A549 (cell line): ENCODE data around the gene PYGO2. TPM values are rescaled to one million over a fixed set of nuclear protein-coding genes. Genes with fewer than 3 reads are reported as not detected.
A peak's percentile ranks its signal among the peaks of the same experiment; 100 is the strongest.

Experiments used
- ATAC-seq, 2 experiments: fragments of 200-7000 bp in 1 of 2; fragments of >200 bp in 1 of 2; cut with Nextera tagmentation in 1 of 2; cut with Tn5 transposase in 1 of 2; 3 replicates each; pipeline versions ENCODE4 v1.8.0 to v1.9.1; 2018 to 2020; ENCODE audit warnings: mild to moderate bottlenecking in 1 of 2, moderate library complexity in 1 of 2
- CTCF ChIA-PET: fragments of 300-600 bp; sonication (Branson Sonifier 250); formaldehyde crosslinking; extraction: SDS; loops from one replicate; lab custom pipeline; 2021; ENCODE audit warnings: antibody characterized with exemption, inconsistent platforms; lab: Yijun Ruan, JAX
- POLR2A ChIA-PET: fragments of 350-600 bp; formaldehyde crosslinking; extraction: SDS; loops from one replicate; lab custom pipeline; 2021; ENCODE audit warnings: antibody characterized with exemption, inconsistent platforms; lab: Yijun Ruan, JAX
- DNase-seq, 2 experiments: peaks; one replicate each; pipeline versions ENCODE4 v3.0.0 to v3.0.0-alpha.2; 2011 to 2016; ENCODE audit warnings: low read depth in 1 of 2, low spot score in 1 of 2
- FAIRE-seq: peaks from 2 replicates; lab custom pipeline; 2011; peaks lifted over from hg19 to GRCh38; lab: Jason Lieb, UNC
- H3K27ac ChIP-seq, 2 experiments: fragments of >200 bp; sonication (Bioruptor Twin); formaldehyde crosslinking; 3 replicates each; pipeline ENCODE4 v1.5.1; 2016 to 2017
- H3K4me1 ChIP-seq: fragments of >200 bp; sonication (Bioruptor Twin); formaldehyde crosslinking; 3 replicates; pipeline ENCODE4 v1.6.1; 2016
- H3K4me2 ChIP-seq: fragments of >200 bp; sonication (Bioruptor Twin); formaldehyde crosslinking; 3 replicates; pipeline ENCODE4 v1.6.1; 2016
- H3K4me3 ChIP-seq: fragments of >200 bp; sonication (Bioruptor Twin); formaldehyde crosslinking; 3 replicates; pipeline ENCODE4 v1.5.1; 2016
- H3K9me3 ChIP-seq: fragments of >200 bp; sonication (Bioruptor Twin); formaldehyde crosslinking; 3 replicates; pipeline ENCODE4 v1.6.1; 2016
- CBX8 ChIP-seq: fragments of 200-600 bp; sonication (generic); IDR thresholded peaks from 2 replicates; pipeline ENCODE4 v1.6.1; 2016
- CHD2 ChIP-seq: fragments of 150-350 bp; IDR thresholded peaks from 2 replicates; pipeline ENCODE4 v1.6.1; 2014; ENCODE audit warnings: low read length; ENCODE audit not compliant: partially characterized antibody
- ESRRA ChIP-seq: fragments of 150-350 bp; IDR thresholded peaks from 2 replicates; pipeline ENCODE4 v1.6.1; 2014; ENCODE audit warnings: mild to moderate bottlenecking, low read length, borderline replicate concordance
- FOSB ChIP-seq: fragments of 250-450 bp; sonication (Bioruptor Pico); IDR thresholded peaks from 2 replicates; pipeline ENCODE4 v1.5.0; 2020; ENCODE audit warnings: mild to moderate bottlenecking, moderate library complexity
- HDAC2 ChIP-seq: fragments of 200-600 bp; sonication (generic); IDR thresholded peaks from 2 replicates; pipeline ENCODE4 v1.6.1; 2016
- HEYL ChIP-seq: fragments of 250-450 bp; sonication (Bioruptor Pico); IDR thresholded peaks from 2 replicates; pipeline ENCODE4 v1.8.0; 2021; ENCODE audit warnings: mild to moderate bottlenecking, moderate library complexity
- HOXB5 ChIP-seq: fragments of 250-450 bp; sonication (Bioruptor Pico); IDR thresholded peaks from 2 replicates; pipeline ENCODE4 v1.5.0; 2020; ENCODE audit warnings: mild to moderate bottlenecking, moderate library complexity
- JUN ChIP-seq, 2 experiments: fragments of >200 bp; sonication (Bioruptor Twin); formaldehyde crosslinking; IDR thresholded peaks; 2 replicates in 1 of 2; 3 replicates in 1 of 2; pipeline ENCODE4 v1.6.1; 2016 to 2017
- JUNB ChIP-seq: fragments of >200 bp; sonication (Bioruptor Twin); formaldehyde crosslinking; IDR thresholded peaks from 2 replicates; pipeline ENCODE4 v1.6.1; 2016
- POLR2A ChIP-seq: IDR thresholded peaks from 2 replicates; pipeline ENCODE4 v1.6.1; 2012; ENCODE audit warnings: mild to moderate bottlenecking, low read length
- POLR2AphosphoS2 ChIP-seq: conservative IDR thresholded peaks from 2 replicates; pipeline ENCODE4 v1.6.1; 2012; ENCODE audit warnings: low read length, improper control_type of control experiment, inconsistent platforms
- RAD21 ChIP-seq, 2 experiments: fragments of >200 bp in 1 of 2; sonication (Bioruptor Twin) in 1 of 2; formaldehyde crosslinking in 1 of 2; IDR thresholded peaks in 1 of 2; conservative IDR thresholded peaks in 1 of 2; 2 replicates in 1 of 2; 3 replicates in 1 of 2; pipeline ENCODE4 v1.6.1; 2012 to 2018; ENCODE audit warnings: inconsistent platforms in 1 of 2
- RFX5 ChIP-seq: fragments of 450-650 bp; IDR thresholded peaks from 2 replicates; pipeline ENCODE4 v1.7.1; 2014; ENCODE audit warnings: antibody characterized with exemption, mild to moderate bottlenecking, moderate library complexity
- SMC3 ChIP-seq: fragments of >200 bp; sonication (Bioruptor Twin); formaldehyde crosslinking; IDR thresholded peaks from 3 replicates; pipeline ENCODE4 v1.6.1; 2018; ENCODE audit warnings: inconsistent platforms
- TP53 ChIP-seq: fragments of 250-450 bp; sonication (Bioruptor Pico); IDR thresholded peaks from 2 replicates; pipeline ENCODE4 v1.5.0; 2021; ENCODE audit warnings: mild to moderate bottlenecking, moderate library complexity
- ZC3H11A ChIP-seq: fragments of 450-650 bp; IDR thresholded peaks from 2 replicates; pipeline ENCODE4 v1.6.1; 2014; ENCODE audit warnings: antibody characterized with exemption, mild to moderate bottlenecking
- WGBS: methylation state at CpG from one replicate; pipeline ENCODE4 v1.1.6; 2017; ENCODE audit errors: missing lambda C conversion rate; 5-methylcytosine and 5-hydroxymethylcytosine counted together
- polyA plus RNA-seq, 4 experiments: library from polyadenylated mRNA; depleted of rRNA in 3 of 4; stranded (reverse); fragments of >200 nt; fragmentation: RNase III in 1 of 4; extraction: RNeasy Plus Mini Kit Qiagen cat#74134 plus additional on column Dnase treatment in 1 of 4; gene quantifications; 2 replicates in 3 of 4; 3 replicates in 1 of 4; pipeline ENCODE4 v1.2.3, GENCODE V29; 2011 to 2017
- TF ChIP-seq, protein P1 (sequence below): IDR thresholded peaks from 2 replicates; pipeline ENCODE4 v1.6.1; 2012
- TF ChIP-seq, protein P2 (sequence below): fragments of >200 bp; sonication (Bioruptor Twin); formaldehyde crosslinking; IDR thresholded peaks from 3 replicates; pipeline ENCODE4 v1.5.1; 2016

Gene PYGO2
- polyA plus RNA-seq, 2 of the 4 experiments (the other 2 are of a cell fraction): 18.3 to 24.6 TPM

DNA sequence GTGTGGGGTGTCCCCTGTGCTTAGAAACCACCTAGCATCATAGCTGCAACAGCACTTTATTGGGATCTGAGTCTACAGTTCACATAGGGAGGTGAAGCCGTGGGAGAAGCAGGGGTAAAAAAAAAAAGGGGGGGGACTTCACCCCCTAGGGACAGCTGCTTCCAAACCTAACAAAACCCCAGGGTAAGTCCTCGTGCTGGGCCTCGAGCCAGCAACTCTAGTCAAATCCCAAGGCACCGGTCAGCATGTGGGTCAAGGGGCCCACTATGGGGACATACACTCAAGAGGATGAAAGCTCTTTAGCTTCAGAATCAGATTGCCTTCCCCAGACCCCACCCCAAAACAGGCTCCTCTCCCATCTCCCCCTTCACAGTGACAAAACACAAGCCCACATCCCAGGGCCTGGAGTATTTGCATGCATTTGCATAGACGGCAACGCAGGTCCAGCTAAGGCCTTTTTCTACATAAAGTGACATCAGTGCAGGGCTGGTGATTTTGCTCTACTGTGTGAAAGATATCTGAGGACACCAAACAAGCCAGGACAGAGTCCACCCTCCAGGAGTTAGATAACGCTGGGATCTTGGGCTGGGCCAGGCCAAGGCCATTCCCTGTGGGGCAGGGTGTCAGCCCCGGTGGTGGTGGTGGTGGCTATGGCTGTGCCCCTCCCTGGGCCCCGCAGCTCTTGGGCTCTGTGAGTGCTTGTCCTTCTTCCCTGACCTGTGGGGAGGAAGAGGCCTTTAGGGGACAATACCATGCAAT, 17.0 kb downstream of the PYGO2 start:
- Histone ChIP-seq H3K4me2 (no peak overlapping the region), H3K9me3 (no peaks in the 10 kb centered on the region), H3K4me3 (no peak overlapping the region), H3K27ac (no peak overlapping the region), H3K4me1 (no peaks in the 10 kb centered on the region)
- TF ChIP-seq, protein P1, sequence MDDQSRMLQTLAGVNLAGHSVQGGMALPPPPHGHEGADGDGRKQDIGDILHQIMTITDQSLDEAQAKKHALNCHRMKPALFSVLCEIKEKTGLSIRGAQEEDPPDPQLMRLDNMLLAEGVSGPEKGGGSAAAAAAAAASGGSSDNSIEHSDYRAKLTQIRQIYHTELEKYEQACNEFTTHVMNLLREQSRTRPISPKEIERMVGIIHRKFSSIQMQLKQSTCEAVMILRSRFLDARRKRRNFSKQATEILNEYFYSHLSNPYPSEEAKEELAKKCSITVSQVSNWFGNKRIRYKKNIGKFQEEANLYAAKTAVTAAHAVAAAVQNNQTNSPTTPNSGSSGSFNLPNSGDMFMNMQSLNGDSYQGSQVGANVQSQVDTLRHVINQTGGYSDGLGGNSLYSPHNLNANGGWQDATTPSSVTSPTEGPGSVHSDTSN: no peak
- TF ChIP-seq CBX8: no peak
- no peak for TF ChIP-seq CHD2
- no peak for TF ChIP-seq TP53 (CRISPR knock-in tag)
- TF ChIP-seq RFX5: no peak
- TF ChIP-seq SMC3: no peak
- no peak for TF ChIP-seq JUNB
- no peak for TF ChIP-seq JUN (IDR thresholded peaks at IDR 0.05)
- no peak for TF ChIP-seq ESRRA
- TF ChIP-seq HDAC2: no peak
- TF ChIP-seq HOXB5 (CRISPR knock-in tag): no peak
- TF ChIP-seq RAD21 (conservative IDR thresholded peaks at IDR 0.05 in 1 of 2, IDR thresholded peaks at IDR 0.05 in 1 of 2): no peak
- CTCF ChIA-PET: interaction anchor here (0.7 to 2.5 kb wide), 26 partner anchors 9 to 499 kb away, joined by 3 to 14 read pairs (median 4); no protein-coding TSS in a partner anchor
- WGBS: 55% methylated on average over 9 of the region's 9 CpGs
- FAIRE-seq (no peak), DNase-seq (no peak), ATAC-seq (no peak)
- POLR2A ChIA-PET: interaction anchor here (0.8 to 1.1 kb wide), 2 partner anchors 8 to 26 kb away, joined by 3 to 4 read pairs; partner anchors contain the start of genes PMVK and SHC1

DNA sequence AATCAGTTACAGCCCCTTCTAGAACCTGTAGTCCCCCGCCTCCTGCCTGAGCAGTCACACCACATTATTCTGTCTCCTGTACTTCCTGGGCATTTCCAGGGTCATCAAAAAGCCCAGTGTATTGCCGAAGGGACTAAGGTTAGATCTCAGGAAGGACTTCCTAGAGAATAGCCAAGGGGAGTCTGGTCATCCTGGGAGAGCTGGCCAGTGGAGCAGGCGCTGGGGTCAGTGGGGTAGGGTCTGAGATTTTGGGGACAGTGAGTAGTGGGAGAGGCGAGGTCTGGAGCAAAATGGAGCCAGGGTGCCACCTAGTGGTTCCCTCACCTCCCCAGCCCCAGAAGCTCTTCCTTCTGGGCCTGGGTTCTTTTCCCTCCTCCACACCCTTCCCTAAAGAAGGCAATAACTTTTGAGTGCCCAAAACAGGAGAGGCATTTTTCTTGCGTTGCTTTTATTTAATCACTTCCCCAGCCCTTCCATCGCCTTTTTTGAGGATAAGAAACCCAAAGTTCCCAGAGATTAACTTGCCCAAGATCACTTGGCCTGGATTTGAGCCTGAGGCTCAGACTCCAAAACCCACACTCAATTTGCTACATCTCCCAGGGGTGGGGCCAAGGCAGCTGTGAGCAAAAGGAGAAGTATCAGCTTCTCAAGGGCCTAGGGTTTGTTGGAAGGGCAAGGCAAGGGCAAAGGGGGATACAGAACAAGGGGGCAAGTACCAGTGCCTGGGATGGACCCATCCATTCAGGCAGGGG, 17.8 kb downstream of the PYGO2 start:
- no peak for FAIRE-seq
- WGBS: 15% methylated on average over 6 of the region's 6 CpGs
- TF ChIP-seq FOSB (CRISPR knock-in tag): no peak
- TF ChIP-seq RAD21 (conservative IDR thresholded peaks at IDR 0.05 in 1 of 2, IDR thresholded peaks at IDR 0.05 in 1 of 2): peak; percentile 81 to 84
- TF ChIP-seq JUN (IDR thresholded peaks at IDR 0.05): no peak
- no peak for TF ChIP-seq POLR2AphosphoS2
- no peak for TF ChIP-seq ZC3H11A
- TF ChIP-seq TP53 (CRISPR knock-in tag): no peak
- TF ChIP-seq POLR2A: no peak
- TF ChIP-seq, protein P2, sequence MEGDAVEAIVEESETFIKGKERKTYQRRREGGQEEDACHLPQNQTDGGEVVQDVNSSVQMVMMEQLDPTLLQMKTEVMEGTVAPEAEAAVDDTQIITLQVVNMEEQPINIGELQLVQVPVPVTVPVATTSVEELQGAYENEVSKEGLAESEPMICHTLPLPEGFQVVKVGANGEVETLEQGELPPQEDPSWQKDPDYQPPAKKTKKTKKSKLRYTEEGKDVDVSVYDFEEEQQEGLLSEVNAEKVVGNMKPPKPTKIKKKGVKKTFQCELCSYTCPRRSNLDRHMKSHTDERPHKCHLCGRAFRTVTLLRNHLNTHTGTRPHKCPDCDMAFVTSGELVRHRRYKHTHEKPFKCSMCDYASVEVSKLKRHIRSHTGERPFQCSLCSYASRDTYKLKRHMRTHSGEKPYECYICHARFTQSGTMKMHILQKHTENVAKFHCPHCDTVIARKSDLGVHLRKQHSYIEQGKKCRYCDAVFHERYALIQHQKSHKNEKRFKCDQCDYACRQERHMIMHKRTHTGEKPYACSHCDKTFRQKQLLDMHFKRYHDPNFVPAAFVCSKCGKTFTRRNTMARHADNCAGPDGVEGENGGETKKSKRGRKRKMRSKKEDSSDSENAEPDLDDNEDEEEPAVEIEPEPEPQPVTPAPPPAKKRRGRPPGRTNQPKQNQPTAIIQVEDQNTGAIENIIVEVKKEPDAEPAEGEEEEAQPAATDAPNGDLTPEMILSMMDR: peak; percentile 85
- no peak for TF ChIP-seq HEYL (CRISPR knock-in tag)
- TF ChIP-seq SMC3: peak; percentile 75
- TF ChIP-seq, all 56 proteins: peak for 3
- DNase-seq (peak; percentile 42 to 70), ATAC-seq (peak; percentile 71 to 85; a peak in 5 of 6 replicates)
- POLR2A ChIA-PET: interaction anchor here (1.1 kb wide), 1 partner anchor 27 kb away, joined by 3 read pairs; the partner anchor contains the start of gene SHC1
- H3K4me1 ChIP-seq: no peaks in the 10 kb centered on the region
- CTCF ChIA-PET: interaction anchor here (0.7 to 2.5 kb wide), 25 partner anchors 8 to 499 kb away, joined by 3 to 14 read pairs (median 3); no protein-coding TSS in a partner anchor
- no peak overlapping the region for H3K4me2 ChIP-seq
- H3K4me3 ChIP-seq: no peak overlapping the region
- no peaks in the 10 kb centered on the region for H3K9me3 ChIP-seq
- H3K27ac ChIP-seq: no peak overlapping the region
